Fibroblast of mammary gland (primary cell): Measurements from ENCODE around the gene RIOK3.

ENCODE experiments used
- DNase-seq: peaks from one replicate; pipeline ENCODE4 v3.0.0-alpha.2; 2010; ENCODE audit warnings: low read depth
- H3K4me3 ChIP-seq: 2 replicates; pipeline ENCODE4 v1.5.1; 2011; ENCODE audit warnings: low read depth, mild to moderate bottlenecking, low read length, moderate library complexity; ENCODE audit not compliant: control insufficient read depth
- TF ChIP-seq, protein P1 (sequence below): conservative IDR thresholded peaks from 2 replicates; pipeline ENCODE4 v1.5.1; 2011; ENCODE audit warnings: low read depth, low read length, inconsistent platforms; ENCODE audit not compliant: control insufficient read depth, insufficient read depth

The RIOK3 gene

DNA sequence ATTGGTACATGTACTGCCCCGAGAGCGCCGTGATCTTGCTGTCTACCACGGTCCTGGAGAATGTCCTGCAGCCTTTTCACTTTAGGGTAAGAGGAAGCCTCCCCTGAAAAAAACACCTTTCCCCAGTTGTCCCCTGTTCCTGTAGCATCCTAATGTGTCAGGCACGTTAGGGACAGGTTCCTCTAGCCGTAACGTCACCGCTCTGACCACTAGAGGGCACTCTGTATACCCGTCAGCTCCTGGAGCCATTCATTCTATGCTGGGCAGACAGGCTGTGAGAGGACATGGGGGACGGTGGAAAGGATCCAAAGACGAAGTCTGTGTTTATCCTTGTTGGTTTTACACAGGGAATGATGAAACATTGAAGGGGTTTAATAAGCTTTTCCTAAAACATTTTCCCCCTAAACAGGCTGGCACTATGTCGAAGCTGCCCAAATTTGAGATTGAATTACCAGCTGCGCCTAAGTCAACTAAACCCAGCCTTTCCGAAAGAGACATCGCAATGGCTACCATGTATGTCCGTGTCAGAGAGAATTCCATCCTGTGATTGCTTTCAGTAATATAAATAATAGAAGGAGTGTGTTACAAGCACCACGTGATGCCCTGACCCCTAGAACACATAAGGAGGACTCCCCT lies 62.9 kb downstream of the RIOK3 start:
- no peak overlapping the region for H3K4me3 ChIP-seq
- TF ChIP-seq, protein P1, sequence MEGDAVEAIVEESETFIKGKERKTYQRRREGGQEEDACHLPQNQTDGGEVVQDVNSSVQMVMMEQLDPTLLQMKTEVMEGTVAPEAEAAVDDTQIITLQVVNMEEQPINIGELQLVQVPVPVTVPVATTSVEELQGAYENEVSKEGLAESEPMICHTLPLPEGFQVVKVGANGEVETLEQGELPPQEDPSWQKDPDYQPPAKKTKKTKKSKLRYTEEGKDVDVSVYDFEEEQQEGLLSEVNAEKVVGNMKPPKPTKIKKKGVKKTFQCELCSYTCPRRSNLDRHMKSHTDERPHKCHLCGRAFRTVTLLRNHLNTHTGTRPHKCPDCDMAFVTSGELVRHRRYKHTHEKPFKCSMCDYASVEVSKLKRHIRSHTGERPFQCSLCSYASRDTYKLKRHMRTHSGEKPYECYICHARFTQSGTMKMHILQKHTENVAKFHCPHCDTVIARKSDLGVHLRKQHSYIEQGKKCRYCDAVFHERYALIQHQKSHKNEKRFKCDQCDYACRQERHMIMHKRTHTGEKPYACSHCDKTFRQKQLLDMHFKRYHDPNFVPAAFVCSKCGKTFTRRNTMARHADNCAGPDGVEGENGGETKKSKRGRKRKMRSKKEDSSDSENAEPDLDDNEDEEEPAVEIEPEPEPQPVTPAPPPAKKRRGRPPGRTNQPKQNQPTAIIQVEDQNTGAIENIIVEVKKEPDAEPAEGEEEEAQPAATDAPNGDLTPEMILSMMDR = peak; percentile 96
- peak; percentile 78 for DNase-seq

- no peak overlapping the region for H3K4me3 ChIP-seq
- DNase-seq = no peak
- TF ChIP-seq, protein P1 = no peak
These were observed 66.6 kb downstream of the RIOK3 start for GRCh38 chr18:23519734-23520133.

DNA sequence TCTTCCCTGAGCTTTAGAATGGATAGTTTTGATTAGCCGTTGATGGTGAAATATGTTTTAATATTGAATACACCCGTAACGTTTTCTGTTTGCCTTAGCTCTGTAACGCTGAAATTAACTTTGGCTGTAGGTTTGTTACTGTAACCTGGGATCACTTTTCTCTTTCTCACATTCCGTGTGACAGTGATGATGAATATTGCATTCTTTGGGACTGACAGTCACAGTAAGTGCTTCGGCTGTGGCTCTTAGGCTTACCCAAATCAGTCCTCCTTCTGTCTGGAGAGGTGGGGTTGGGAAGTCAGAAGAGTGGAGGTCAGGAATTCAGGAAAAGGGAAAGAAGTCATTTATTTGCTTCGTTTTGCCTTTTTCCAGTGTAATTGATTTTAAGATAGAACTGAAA lies 68.2 kb downstream of the RIOK3 start:
- no peak overlapping the region for H3K4me3 ChIP-seq
- TF ChIP-seq, protein P1 = no peak
- no peak for DNase-seq

- H3K4me3 ChIP-seq = no peak overlapping the region
- DNase-seq = no peak
- TF ChIP-seq, protein P1 = no peak
These were observed 68.8 kb downstream of the RIOK3 start for GRCh38 chr18:23521907-23522306.

GRCh38 chr18:23523429-23524212 lies 70.5 kb downstream of the RIOK3 start:
- H3K4me3 ChIP-seq = no peak overlapping the region
- DNase-seq = peak; percentile 47
- TF ChIP-seq, protein P1 = no peak

GRCh38 chr18:23524213-23524707 lies 71.2 kb downstream of the RIOK3 start:
- TF ChIP-seq, protein P1 = no peak
- DNase-seq = no peak
- H3K4me3 ChIP-seq = no peak overlapping the region
